GM10266 (cell line): Measurements from ENCODE around the gene CREB1.

Source experiments
- DNase-seq: peaks from one replicate; pipeline ENCODE4 v3.0.0; 2012; ENCODE audit errors: extremely low spot score
- CTCF ChIP-seq: IDR thresholded peaks from 2 replicates; pipeline ENCODE4 v1.5.1; 2012; ENCODE audit warnings: mild to moderate bottlenecking, low read depth; ENCODE audit not compliant: control insufficient read depth, insufficient read depth; ENCODE audit errors: missing control alignments

CREB1 gene

GRCh38 chr2:207624185-207625013 is 94.6 kb downstream of the CREB1 start:
- DNase-seq = peak; percentile 49
- no peak for TF ChIP-seq CTCF

- peak; percentile 98 for DNase-seq
- TF ChIP-seq CTCF = peak; percentile 63
These were observed 95.5 kb downstream of the CREB1 start, which contains the start of gene METTL21A for GRCh38 chr2:207625014-207625907. METTL21A (minus strand) TSS chr2:207625394; CDS start chr2:207624375, 1,019 bp downstream.

- no peak for TF ChIP-seq CTCF
- DNase-seq = no peak
These were observed 99.8 kb downstream of the CREB1 start for GRCh38 chr2:207629553-207629952.

GRCh38 chr2:207630491-207630890 is 100.7 kb downstream of the CREB1 start:
- TF ChIP-seq CTCF = no peak

GRCh38 chr2:207632575-207633493 is 103.1 kb downstream of the CREB1 start:
- no peak for DNase-seq
- no peak for TF ChIP-seq CTCF

More at GRCh38 chr2:207630491-207630890, 100.7 kb downstream of the CREB1 start:
- DNase-seq = no peak

GRCh38 chr2:207633686-207634085 is 103.9 kb downstream of the CREB1 start:
- no peak for TF ChIP-seq CTCF
- DNase-seq = no peak
